NCI-H524 treated with DMSO at 0.1 percent for 48 hours (cell line): ENCODE measurements around the gene SLC39A9.

ENCODE experiments used
- DNase-seq: peaks from one replicate; lab custom pipeline; 2025; lab: John Stamatoyannopoulos, UW

SLC39A9 gene

GRCh38 chr14:69398053-69398817 is at the start of gene SLC39A9, which contains the start of gene ERH:
Gene SLC39A9 (plus strand): TSS chr14:69398692. CDS start chr14:69399370, 678 bp downstream.
Gene ERH (minus strand): TSS chr14:69398299. CDS start chr14:69398233, 66 bp downstream.
- peak; percentile 99 for DNase-seq

DNA sequence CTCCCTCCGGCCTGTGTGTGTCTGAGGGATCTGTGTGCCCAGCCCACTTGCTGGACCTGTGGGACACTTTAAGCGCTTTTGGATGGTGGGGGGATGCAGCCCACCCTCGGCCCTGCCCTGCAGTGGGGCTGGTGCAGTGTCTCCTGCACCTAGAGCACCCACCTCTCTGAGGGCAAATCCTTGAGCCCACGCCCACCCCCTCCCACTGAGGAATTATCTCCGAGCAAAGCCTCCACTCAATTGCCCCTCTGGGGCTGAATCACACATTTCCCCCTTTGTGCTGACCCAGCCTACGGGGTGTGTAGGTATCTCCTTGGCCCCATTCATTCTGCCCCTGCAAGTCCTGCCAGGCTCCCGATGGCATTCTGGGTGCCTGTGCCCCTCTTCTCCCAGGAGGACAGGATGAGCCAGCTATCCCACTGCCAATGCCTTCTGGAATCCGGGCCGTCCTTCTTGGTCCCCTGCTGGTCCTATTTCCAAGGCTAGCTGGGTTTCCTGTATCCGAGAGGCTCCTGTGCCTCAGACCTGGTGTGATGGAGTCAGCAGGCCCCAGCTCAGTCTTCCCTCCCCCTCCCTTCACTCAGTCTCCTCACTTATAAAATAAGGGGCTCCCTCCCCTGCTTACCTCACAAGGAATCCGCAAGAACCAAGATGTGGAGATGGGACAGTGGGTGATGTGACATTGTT is 49.3 kb upstream of the SLC39A9 start:
- no peak for DNase-seq

DNA sequence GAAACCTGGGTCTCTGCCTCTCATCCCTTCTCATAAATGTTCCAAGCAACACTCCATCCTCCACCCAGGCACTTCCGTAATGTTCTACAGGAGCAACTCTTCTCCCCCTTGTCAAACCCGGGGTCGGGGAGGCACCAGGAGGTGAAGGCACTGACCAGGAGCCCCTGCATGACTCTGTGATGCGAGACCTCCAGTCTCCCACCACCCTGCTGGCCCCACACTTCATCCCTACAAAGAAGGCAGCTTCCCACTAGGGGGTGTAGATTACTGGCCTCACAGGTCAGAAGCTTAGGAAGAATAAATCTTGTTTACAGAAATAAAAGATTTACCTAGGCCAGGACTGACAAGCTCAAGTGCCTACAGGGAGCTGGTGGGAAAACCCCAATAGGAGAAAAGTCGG is 47.6 kb upstream of the SLC39A9 start:
- no peak for DNase-seq

DNA sequence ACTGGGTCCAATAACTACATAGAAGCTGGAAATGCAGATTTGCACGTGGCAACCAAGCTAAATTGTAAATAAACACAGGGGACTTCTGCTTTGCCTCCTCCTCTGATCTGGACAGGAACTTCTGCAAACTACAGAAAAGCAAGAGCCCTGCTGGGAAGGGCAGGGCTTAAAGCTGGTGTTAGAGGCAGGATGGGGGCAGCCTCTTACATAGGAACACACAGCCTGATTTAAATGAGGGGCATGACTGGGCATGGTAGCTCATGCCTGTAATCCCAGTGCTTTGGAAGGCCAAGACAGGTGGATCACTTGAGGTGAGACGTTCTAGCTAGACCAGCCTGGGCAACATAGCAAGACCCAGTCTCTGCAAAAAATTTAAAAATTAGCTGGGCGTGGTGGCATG is 47.1 kb upstream of the SLC39A9 start:
- no peak for DNase-seq

GRCh38 chr14:69351911-69352310 is 46.6 kb upstream of the SLC39A9 start:
- no peak for DNase-seq

- DNase-seq = no peak
These were observed 45.3 kb upstream of the SLC39A9 start for GRCh38 chr14:69353168-69353567.

DNA sequence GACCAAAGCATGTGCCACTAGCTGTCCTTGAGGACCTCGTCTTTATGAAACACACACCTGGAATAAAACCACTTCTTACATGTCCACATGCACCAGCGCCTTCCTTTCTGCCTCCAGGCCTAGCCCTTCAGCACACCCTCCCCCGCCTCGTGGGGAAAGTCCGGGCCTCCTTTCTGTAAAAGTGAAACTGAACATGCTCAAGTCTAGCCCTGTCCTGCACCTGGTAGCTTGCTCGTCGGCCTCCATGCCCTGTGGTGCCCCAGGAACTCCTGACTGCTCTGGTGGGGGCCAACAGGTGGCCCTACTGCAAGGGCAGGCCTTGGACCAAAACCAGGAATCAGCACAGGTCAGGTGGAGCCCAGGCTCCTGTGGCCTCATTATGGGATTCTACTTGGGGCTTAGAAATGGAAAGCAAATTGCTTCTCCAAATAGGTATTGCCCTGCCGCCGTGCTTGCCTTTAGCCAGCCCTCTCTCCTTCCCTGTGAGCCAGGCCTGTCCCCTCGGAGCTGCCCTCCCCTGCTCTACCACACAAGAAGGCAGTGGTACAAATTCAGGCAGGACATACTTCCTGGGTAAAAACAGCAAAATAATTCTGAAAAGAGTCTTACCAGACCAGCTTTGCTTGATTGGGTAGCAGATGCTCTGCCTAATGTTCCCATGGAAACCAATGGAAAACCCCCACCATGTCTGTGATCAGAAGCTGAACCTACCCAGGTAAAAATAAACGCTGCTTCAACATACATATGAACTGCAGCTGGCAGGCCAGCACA is 43.9 kb upstream of the SLC39A9 start:
- DNase-seq = no peak

GRCh38 chr14:69355154-69355597 is 43.3 kb upstream of the SLC39A9 start:
- no peak for DNase-seq

DNA sequence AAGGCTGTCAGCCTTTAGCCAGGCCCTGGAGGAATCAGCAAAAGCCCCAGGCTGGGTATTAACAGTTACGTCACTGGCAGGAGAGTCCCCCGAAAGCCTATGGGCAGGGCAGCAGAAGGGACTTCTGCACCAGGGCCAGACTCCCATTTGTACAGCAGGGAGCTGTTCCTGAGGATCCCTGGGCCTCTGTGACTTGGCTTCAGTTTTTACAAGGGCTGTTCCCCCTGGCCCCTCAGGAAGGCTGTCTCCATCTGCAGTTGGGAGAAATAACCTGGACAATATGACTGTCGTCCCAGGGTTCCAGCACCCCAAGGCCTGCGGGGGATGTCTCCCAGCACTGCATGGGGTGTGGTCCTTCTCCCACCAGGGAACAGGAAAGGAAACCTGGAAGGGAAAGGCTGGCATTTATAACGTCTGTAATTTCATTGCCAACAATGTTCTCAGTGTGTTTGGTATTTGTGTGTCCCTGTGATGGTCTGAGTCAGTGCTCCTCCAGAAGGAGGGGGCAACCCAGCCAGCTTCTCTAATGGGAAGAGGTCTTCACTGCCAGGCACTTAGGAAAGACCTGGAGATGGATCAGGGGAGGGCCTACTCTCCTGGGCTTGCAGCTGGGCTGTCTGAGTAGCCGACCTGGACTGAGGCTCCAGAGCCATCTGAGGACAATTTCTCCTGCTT is 42.7 kb upstream of the SLC39A9 start:
- DNase-seq = no peak

DNA sequence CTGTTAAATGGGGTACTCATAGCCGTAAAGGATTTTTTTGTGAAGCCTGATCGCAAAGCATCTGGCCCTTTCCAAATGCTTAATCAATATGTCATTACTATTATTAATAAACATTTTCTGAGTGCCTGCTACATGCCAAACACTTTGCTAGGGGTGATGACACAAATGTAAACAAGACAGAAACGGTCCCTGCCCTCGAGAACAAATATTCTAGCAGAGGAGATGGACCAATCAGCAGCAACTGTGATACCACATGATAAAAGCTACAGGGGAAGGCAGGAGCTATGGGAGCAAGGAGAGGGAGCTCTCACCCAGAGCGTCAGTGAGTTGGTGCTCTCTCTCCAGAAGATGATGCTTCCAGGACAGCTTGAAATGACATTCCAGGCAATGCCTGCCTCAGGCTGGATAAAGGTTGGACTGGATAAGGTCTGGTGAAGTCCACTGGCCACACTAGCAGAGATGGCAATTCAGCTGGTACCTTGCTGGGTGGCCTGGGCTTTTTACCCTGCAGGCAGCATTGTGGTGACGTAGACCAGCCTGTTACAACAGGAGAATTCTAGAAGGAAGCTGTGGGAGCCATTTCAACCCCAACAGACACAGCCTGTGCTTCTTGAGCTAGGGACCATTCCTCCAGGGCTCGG is 41.5 kb upstream of the SLC39A9 start:
- DNase-seq = no peak

DNA sequence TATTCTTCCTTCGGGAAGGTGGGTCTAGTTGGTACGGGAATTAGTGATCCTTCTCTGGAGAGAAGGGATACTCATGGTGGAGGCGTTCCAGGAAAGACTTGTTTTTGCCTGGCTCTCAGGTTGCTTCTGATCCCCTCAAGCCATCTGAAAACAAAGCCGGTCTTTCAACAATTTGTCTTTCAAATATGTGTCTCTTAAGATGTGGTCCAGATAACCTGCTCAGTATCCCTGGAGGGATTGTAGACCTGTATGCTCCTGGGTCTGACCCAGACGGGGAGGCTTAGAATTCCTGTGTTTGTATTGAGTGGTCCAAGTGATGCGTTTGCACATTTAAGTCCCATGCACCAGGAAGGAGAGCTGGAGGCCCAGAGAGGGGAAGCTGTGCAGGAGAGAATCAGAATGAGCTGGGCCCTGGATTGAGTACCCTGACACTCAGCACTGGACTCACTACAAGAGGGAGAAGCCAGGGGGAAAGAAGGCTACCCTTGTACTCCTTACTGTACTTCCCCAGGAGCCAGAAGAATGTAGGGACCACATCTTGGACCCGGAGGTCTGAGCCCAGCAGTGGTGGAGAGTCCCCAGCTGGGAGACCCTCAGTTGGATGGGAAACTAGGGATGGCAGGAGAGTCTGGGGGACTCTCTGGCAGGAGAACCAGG is 40.8 kb upstream of the SLC39A9 start:
- DNase-seq = no peak

GRCh38 chr14:69358233-69358963 is 40.1 kb upstream of the SLC39A9 start:
- no peak for DNase-seq

- DNase-seq = no peak
These were observed 39.5 kb upstream of the SLC39A9 start for GRCh38 chr14:69358966-69359365.

- no peak for DNase-seq
These were observed 37.9 kb upstream of the SLC39A9 start for GRCh38 chr14:69360438-69361108.

DNA sequence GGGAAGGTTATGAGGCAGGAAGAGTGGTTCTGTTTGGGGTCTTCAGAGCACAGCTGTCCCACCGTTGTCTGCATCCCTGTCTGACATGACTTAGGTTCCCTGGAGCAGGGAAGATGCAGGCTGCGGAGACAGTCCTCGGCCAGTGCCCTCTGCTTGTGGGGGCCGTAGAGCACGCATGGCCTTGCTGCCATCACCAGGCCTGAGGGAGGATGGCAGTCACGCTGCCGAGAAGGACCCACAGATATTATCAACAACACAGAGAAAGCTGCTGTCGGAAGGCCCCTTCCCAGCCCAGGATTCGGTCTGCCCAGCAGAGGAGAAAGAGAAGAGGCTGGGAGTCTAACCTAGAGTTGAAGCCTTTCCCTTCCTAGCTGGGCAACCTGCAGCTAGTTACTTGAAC is 35.4 kb upstream of the SLC39A9 start:
- no peak for DNase-seq

DNA sequence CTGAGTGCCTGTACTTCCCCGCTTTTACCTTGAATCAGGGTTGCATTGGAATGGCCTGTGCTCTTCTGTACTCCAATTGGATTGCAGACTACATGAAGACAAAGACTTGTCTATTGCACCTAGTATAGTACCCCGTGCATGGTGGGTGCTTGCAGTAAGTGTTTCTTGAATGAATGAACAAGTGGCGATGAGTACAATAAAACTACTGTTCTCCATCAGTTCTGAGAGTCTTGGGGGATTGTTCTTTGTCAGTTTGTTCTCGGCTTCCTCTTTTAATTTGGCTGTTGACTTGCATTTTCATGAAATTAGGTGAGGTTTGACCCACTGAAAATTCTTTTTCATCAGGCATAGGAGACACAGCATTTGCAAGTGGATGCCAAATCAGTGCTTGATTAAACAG is 34.5 kb upstream of the SLC39A9 start:
- DNase-seq = no peak

- no peak for DNase-seq
These were observed 34.1 kb upstream of the SLC39A9 start for GRCh38 chr14:69364378-69364777.

GRCh38 chr14:69366069-69366468 is 32.4 kb upstream of the SLC39A9 start:
- DNase-seq = no peak

DNA sequence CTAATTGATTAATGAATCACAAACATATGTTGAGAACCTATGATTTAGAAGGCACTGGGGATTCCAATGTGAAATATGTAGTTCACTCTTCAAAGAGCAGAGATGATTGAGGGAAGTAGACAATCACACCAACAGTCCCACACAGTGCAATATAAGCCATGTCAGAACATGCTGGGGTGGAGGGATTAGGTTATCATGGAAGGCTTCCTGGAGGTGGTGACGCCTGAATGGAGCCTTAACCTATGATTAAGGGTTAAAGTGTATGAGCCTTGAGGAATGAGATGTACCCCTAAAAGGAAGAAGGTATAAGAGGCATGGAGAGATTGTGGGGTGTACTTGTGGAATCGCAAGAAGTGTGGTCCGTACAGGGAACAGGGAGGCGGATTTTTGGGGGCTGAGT is 31.7 kb upstream of the SLC39A9 start:
- DNase-seq = no peak

DNA sequence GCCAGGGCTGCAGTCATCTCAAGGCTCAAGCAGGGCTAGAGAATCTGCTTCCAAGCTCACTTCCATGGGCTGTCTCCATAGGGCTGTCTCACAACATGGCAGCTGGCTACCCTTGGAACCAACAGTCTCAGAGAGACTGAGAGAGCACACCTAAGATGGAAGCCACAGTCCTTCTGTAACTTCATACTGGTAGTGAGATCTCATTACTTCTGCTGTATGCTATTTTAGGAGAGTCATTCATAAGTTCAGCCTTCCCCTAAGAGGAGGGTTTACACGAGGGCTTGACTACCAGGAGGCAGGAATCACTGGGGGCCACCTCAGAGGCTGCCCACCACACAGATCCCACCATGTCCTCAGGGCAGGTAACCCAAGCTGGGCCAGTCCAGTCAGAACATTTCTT is 30.1 kb upstream of the SLC39A9 start:
- no peak for DNase-seq
